Fibroblast of skin of scalp (primary cell): ENCODE measurements around the gene SAG.

Experiments
- DNase-seq: peaks from one replicate; pipeline ENCODE4 v3.0.0-alpha.2; 2013

The SAG gene

DNA sequence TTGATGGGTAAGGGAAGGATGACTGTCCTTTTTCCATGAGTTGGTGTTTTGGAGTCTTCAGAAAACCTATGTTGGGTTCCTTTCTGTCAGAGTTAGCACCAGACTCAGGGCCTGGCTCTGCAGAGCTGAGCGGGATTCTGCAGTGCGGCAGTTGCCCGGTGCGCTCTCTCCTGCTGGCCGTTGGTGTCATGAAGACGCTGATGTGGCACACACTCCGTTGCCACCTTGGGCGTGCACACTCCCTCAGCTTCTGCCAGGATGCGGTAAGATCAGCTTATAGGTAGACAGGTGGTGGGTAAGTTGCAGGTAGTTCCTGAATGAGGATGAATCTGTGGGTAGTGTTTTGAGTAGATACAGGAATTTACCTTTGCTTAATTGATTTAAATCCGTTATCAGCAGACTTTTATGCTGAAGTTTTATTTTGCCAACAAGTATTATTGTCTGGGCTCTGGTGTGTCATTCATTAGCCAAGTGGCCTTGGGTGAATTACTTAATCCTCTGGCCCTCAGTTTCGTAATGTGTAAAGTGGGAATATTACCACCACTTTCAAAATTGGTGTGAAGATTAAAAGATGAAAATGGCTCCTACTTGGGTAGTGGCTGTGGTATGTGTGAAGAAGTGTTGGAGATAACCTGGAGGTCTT lies 73.5 kb downstream of the SAG start:
- no peak for DNase-seq

DNA sequence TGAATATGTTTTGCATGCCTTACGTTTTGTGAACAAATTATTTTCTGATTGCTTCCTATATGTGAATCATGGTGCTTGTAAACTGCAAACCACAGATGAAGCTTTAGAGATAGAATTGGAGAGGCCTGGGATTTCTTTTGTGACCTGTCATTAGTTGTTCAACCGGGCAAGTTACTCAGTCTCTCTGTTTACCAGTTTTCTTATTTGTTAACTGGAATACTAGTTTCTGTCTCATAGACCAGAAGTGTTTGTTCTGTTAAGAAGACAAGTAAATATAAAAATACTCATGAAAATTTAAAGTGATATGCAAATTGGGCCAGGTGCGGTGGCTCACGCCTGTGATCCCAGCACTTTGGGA lies 74.0 kb downstream of the SAG start:
- no peak for DNase-seq

DNA sequence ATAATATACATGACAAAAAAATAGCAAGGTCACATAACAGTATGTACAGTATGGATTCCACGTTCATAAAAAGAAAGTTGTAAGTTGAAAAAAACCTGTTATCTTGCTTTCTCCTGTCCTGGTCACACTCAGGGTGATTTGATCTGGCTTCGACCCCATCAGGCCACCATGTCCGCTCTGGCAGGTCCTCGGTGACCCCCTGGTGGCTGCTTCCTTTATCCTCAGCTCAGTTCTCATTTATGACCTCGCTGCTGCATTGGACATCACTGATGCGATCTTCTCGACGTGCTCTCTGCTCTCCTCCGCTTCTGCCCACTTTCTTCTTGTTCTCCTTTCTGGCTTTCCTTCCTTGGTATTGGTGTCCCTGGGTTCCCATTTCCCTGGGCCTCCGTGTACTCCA lies 76.4 kb downstream of the SAG start:
- no peak for DNase-seq

DNA sequence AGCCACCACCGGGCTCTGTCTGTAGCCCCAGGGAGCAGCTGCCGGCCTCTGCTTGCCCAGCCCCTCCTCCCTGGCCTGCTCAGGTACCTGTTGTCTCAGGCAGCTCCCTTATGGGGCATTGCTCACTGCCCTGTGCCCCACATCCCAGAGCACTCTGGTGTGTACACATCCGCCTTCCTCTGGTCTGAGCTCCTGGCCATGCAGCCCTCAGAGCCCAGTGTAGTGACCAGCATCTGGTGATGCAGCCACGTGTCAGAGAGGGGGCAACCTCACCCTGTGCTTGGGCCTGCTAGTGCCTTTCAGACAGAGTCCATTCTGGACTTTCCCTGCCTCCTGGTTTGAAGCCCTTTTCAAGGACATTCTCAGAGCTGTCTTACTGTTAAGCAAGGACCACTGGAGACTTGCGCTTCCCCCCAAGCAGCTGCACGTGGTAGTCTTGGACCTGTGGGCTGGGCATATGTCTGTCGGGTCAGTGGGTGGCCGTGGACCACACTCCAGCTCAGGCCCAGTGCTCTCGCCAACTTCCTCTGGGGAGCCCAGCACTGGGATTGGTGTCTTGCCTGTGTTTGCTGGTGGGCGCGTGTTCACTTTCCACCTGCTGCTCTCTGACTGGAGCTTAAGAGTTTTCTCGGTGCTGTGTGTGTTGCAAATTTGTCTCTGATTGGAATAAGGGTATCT lies 77.3 kb downstream of the SAG start:
- DNase-seq, result no peak

DNA sequence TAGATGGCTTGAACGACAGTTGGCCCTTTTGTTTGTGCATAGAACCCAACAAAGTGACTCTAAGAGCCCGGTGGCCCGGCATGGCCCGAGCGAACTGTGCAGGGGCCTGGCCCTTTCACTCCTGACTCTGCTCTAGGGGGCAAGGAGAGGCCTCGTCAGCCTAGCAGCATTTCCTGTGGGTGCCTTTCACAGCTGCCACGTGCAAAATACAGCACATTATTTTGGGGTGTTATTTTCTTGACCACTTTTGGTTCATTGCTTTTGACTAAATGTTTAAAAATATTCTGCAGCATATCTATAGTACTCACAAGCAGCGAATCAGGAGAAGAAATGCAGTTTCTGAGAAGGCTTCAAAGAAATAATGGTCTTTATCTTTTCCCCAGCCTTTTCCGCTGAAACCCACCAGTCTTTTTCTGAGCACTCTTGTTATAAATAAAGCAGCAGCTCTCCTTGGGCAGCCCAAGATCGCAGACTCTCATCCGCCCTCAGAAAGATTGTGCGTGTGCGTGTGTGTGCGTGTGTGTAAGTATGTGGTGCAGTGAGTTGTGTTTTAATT lies 78.0 kb downstream of the SAG start:
- DNase-seq, result no peak

DNA sequence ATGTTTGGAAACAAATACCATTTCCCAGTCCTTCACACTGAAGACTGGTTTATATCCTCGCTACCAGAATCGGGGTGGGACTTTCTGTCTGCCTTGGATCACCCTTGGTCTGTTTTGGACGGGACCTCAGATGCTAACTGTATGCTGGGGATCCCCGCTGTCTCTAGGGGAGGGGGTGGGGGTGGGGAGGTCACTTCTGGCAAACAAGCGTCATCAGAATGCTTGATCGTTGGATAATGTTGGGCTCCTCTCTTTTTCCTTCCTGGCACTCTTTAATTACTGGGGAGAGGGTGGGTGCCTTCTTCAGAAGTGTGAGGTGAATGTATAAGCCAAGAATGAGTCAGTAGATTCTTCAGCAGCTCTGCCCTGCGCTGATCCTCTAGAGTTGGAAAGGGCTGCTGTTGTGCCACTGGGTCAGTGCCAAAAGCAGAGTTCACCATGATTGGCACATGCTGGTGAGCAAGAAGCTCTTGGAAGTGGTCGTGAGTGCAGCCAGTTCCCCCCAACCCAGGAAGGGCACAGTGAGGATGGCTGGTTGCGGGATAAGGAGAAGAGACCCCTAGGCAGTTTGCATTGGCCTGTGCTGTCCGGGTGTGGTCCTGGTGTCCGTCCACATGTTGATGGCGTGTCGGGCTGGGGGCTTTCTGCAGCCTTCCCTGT lies 78.9 kb downstream of the SAG start:
- peak; percentile 46 for DNase-seq

DNA sequence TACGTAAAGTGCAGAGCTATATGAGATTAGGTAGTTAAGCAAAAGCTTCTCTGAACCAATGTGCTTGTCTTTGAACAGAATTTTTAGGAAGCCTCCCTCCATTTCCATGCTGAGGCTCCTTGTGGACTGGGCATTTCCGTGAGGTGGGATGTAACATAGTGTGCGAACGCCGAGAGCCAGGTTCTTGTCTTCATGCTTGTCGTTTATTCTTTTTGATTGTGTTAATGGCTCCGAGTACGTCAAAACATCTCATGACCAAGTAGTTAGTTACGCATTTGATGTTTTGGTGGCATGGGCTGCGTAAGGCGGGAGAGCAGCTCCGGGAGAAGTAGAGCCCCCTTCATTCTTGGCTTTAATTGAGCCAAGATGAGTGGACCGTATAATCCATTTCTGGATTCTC lies 79.6 kb downstream of the SAG start:
- DNase-seq, result no peak

DNA sequence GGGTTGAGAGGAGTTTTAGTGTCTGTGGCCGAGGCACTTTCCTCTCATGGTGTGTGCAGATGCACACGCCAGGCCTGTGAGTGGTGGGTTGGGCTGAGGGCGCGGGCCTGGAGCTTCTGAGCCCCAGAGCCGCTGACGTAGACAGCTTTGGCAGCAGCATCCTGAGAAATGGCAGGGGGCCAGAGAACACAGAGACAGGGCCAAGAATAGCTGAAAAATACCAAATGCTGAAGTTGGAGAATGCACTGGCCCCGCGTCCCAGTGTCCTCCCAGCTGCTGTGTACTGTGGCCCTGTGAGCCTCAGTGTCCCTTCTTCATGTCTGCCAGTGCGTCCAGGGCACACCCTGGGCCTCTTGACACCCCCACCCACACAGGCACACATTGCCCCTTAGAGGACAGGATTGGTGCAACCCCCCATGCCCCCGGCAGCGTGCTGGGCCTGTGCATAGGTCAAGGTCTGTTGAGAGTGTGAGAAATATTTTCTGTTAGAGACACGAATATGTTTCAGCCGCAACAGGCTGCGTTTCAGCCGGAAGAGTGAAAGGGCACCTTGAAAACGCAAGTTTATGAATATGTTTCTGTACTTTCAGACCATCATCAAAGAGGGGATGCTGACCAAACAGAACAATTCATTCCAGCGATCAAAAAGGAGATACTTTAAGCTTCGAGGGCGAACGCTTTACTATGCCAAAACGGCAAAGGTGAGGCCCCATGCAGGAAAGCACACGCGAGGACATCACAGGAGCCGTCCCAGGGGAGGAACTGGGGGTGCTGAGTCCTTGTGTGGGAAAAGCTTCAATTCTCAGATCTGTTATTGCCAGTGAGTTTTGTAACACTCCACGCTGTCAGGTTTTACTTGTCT lies 80.3 kb downstream of the SAG start:
- peak; percentile 97 for DNase-seq

DNA sequence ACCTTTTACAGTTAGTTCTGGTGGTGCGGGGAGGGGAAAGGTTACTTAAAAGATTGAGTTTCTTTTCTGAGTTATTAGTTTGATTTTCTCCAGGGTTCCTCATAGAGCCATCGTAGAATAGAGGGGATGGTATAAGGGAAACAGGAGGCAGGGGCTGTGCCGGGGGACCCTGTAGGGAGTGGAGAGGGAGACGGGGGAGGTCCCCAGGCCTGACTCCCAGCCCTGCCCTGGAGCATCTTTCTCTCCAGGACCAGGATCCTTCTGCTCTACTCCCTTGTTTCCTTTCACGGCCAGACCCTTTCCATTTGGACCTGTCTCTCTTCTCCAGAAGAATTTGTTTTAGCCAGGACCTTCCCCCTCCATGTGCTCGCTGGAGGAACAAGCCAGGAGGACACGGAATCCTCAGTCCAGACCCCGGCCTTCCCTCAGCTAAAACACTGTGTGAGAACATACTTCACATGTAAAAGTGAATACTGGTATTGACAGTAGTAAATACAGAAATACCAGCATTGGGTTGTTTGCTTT lies 82.0 kb downstream of the SAG start:
- DNase-seq, result no peak

DNA sequence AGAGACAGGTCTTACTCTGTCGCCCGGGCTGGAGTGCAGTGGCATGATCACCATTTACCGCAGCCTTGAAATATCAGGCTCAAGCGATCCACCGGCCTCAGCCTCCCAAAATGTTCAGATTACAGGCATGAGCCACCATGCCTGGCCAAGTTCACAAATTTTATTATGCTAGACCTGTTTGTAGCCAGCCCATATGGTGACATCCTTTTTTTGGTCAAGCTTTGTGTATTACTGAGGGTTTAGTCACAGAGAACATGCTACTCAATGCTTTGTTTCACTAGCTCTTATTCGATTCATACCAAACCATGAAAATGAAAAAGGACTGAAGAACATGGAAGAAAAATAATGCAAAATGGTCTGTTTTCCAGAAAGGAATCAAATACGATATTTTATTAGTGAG lies 88.1 kb downstream of the SAG start:
- DNase-seq, result no peak
